ENCODE results near the gene TMCO4. TPM values are rescaled to one million over a fixed set of nuclear protein-coding genes. Genes with fewer than 3 reads are reported as not detected.

The TMCO4 gene
- total and polyA plus RNA-seq, 2 of the 8 experiments (the other 6 are each of a cell fraction or from before 2014, with no cell fraction given), result 3.0 to 3.1 TPM

DNA sequence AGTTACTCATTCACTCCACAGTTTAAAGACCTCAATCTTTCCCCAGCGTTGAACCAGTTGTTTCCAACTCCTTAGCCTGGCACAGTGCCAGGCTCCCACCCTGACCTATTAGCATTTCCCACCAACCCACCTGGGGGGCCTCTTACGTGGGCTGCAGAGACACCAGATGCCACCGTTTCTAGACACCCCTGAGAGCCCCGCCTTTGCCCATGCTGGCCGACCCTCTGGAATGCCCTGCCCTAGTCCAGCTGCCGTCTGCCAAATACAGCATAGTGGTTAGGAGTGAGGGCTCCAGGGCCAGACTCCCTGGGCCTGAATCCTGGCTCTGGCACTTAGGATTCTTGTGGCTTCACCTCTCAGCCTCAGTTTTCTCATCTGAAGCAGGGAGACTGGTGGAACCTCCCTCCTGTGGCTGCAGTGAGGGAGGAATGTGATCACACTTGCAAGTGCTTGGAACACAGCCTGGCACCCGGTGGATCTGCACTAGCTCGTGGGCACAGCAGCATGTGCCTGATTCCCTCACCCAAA is 65.2 kb downstream of the TMCO4 start:
- Histone ChIP-seq H3K9me3 (ENCODE audit: insufficient read depth in 2 of 2, low read depth in 1 of 2, low read length in 1 of 2) (peaks cover 4 to 6% of the 10 kb centered on the region in 2 experiments; a peak in 3 of 4 replicates), H3K27me3 (replicated peaks in 1 of 4; ENCODE audit: control insufficient read depth in 3 of 4, extremely low read depth in 1 of 4, insufficient read depth in 3 of 4, low read length in 3 of 4) (no peaks in the 10 kb centered on the region; a peak in 1 of 7 replicates), H3K27ac (ENCODE audit: low read depth, low read length) (no peak overlapping the region), H2AK5ac (ENCODE audit: low read depth, low read length) (no peak overlapping the region), H3K4ac (replicated peaks; ENCODE audit: insufficient read length, low read depth, low read length) (no peak overlapping the region), H3K36me3 (ENCODE audit: control insufficient read depth in 2 of 4, insufficient read depth in 4 of 4, low read length in 3 of 4) (peaks cover 0 to 5% (median 0%) of the 10 kb centered on the region in 4 experiments; a peak in 2 of 8 replicates), H3K79me2 (ENCODE audit: control insufficient read depth in 1 of 2, insufficient read depth in 2 of 2, low read length in 2 of 2) (no peaks in the 10 kb centered on the region), H4K91ac (replicated peaks; ENCODE audit: insufficient read length, low read length) (no peak overlapping the region), H3K9ac (replicated peaks in 1 of 4; ENCODE audit: extremely low read depth in 1 of 4, low read depth in 3 of 4, low read length in 3 of 4) (no peak overlapping the region), H2BK5ac (ENCODE audit: low read depth, low read length) (no peak overlapping the region), H2BK20ac (ENCODE audit: low read length) (no peak overlapping the region), H2AFZ (ENCODE audit: low read length) (no peak overlapping the region), H2BK15ac (ENCODE audit: low read length) (no peak overlapping the region), H3K79me1 (ENCODE audit: low read depth, low read length) (no peaks in the 10 kb centered on the region), H3K23me2 (ENCODE audit: low read depth, low read length) (no peaks in the 10 kb centered on the region), H3K23ac (ENCODE audit: insufficient read length) (no peak overlapping the region), H4K20me1 (replicated peaks in 1 of 2; ENCODE audit: control insufficient read depth in 1 of 2, insufficient read depth in 2 of 2, low read length in 2 of 2) (no peaks in the 10 kb centered on the region), H2BK12ac (ENCODE audit: low read depth, low read length) (no peak overlapping the region), H3K4me2 (ENCODE audit: insufficient read depth in 1 of 2, low read depth in 2 of 2, low read length in 2 of 2) (no peak overlapping the region), H3K4me3 (ENCODE audit: extremely low read depth in 1 of 4, insufficient read depth in 2 of 4, low read depth in 3 of 4, low read length in 4 of 4) (no peak overlapping the region), H3K18ac (ENCODE audit: extremely low read depth, low read length) (no peak overlapping the region), H4K8ac (ENCODE audit: extremely low read depth, insufficient read depth, low read length) (no peak overlapping the region), H3K14ac (ENCODE audit: insufficient read length) (no peak overlapping the region), H4K5ac (ENCODE audit: insufficient read length, low read depth, low read length) (no peak overlapping the region), H3K56ac (replicated peaks; ENCODE audit: insufficient read length, low read depth, low read length) (no peak overlapping the region), H3K4me1 (replicated peaks in 1 of 4; ENCODE audit: control insufficient read depth in 3 of 4, insufficient read depth in 4 of 4, low read length in 3 of 4) (no peaks in the 10 kb centered on the region), H2BK120ac (replicated peaks; ENCODE audit: low read depth, low read length) (no peak overlapping the region)
- no peak for DNase-seq (ENCODE audit: low read depth in 1 of 2, low spot score in 2 of 2)
- CTCF ChIA-PET (ENCODE audit: partially characterized antibody), result interaction anchor here (0.6 to 2.0 kb wide), 7 partner anchors 9 to 1047 kb away, joined by 3 to 9 read pairs (median 3); no protein-coding TSS in a partner anchor
- FAIRE-seq, result no peak
- POLR2A ChIA-PET (ENCODE audit: partially characterized antibody), result no interaction called here
- WGBS, 2 experiments (ENCODE audit: extremely low coverage in 1 of 2, insufficient coverage in 1 of 2, insufficient read length in 1 of 2, insufficient replicate concordance in 2 of 2, low coverage in 1 of 2, low lambda C conversion rate in 2 of 2, missing lambda C conversion rate in 1 of 2), result 76% methylated on average over 8 of the region's 8 CpGs; no CpG with 5 or more reads in 1 of the 2 experiments
- TF ChIP-seq KDM4A (IDR thresholded peaks at IDR 0.05; ENCODE audit: low read depth, low read length, severe bottlenecking), result no peak
- no peak for TF ChIP-seq TAF1 (IDR thresholded peaks at IDR 0.05; ENCODE audit: low read depth, low read length)
- TF ChIP-seq SP4 (IDR thresholded peaks at IDR 0.05; ENCODE audit: low read length), result no peak
- no peak for TF ChIP-seq CTBP2 (IDR thresholded peaks at IDR 0.05; ENCODE audit: borderline replicate concordance, insufficient read depth, insufficient read length, low read length)
- TF ChIP-seq, protein P1, sequence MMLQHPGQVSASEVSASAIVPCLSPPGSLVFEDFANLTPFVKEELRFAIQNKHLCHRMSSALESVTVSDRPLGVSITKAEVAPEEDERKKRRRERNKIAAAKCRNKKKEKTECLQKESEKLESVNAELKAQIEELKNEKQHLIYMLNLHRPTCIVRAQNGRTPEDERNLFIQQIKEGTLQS (IDR thresholded peaks at IDR 0.05; ENCODE audit: insufficient read depth, low read depth, low read length), result no peak
- no peak for TF ChIP-seq JUN (IDR thresholded peaks at IDR 0.05; ENCODE audit: low read depth, low read length)

All from H1 (cell line).